ENCODE results near the gene EVI5L. TPM values are rescaled to one million over a fixed set of nuclear protein-coding genes. Genes with fewer than 3 reads are reported as not detected.

The EVI5L gene
- total and polyA plus RNA-seq, 2 of the 8 experiments (the other 6 are each of a cell fraction or from before 2014, with no cell fraction given) = 7.2 to 11.0 TPM

DNA sequence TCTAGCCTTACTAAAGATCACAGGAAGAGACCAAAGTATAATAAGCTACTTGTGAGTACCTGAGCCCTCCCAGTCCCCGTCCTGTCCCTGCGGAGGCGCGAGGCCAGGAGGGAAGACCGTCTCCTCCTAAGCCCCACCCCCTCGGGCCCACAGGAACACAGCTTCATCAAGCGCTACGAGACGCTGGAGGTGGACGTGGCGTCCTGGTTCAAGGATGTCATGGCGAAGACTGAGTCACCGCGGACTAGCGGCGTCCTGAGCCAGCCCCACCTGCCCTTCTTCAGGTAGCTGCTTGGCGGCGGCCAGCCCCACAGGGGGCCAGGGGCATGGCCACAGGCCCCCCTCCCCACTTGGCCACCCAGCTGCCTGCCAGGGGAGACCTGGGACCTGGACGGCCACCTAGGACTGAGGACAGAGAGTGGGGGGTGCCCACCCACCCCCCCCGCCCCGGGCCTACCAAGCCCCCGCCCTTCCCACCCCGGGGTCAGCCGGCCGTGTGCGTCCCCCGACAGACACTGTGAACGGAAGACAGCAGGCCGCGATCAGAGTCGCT, 82.2 kb downstream of the EVI5L start (continued):
- TF ChIP-seq, protein P1, sequence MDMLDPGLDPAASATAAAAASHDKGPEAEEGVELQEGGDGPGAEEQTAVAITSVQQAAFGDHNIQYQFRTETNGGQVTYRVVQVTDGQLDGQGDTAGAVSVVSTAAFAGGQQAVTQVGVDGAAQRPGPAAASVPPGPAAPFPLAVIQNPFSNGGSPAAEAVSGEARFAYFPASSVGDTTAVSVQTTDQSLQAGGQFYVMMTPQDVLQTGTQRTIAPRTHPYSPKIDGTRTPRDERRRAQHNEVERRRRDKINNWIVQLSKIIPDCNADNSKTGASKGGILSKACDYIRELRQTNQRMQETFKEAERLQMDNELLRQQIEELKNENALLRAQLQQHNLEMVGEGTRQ (IDR thresholded peaks at IDR 0.05; ENCODE audit: low read length) = no peak
- TF ChIP-seq MAFK (IDR thresholded peaks at IDR 0.05; ENCODE audit: low read depth, low read length) (no peak), RXRA (IDR thresholded peaks at IDR 0.05; ENCODE audit: insufficient read depth, low read depth, low read length) (no peak), NRF1 (IDR thresholded peaks at IDR 0.05; ENCODE audit: low read depth, low read length) (no peak), SAP30 (IDR thresholded peaks at IDR 0.05; ENCODE audit: insufficient read depth, insufficient replicate concordance, low read length) (no peak), TAF7 (optimal IDR thresholded peaks at IDR 0.05; ENCODE audit: borderline replicate concordance, low read depth, low read length) (no peak)
